ENCODE data around the gene DRD1. TPM values are rescaled to one million over a fixed set of nuclear protein-coding genes. Genes with fewer than 3 reads are reported as not detected.
"Not testable (repeated sequence)": the region's sequence is repeated elsewhere in the genome, so short reads cannot be mapped to it uniquely, and the experiment has no call there.

DRD1 gene
- polyA plus RNA-seq, 5 donors = 0.04 to 0.11 (median 0.06) TPM

DNA sequence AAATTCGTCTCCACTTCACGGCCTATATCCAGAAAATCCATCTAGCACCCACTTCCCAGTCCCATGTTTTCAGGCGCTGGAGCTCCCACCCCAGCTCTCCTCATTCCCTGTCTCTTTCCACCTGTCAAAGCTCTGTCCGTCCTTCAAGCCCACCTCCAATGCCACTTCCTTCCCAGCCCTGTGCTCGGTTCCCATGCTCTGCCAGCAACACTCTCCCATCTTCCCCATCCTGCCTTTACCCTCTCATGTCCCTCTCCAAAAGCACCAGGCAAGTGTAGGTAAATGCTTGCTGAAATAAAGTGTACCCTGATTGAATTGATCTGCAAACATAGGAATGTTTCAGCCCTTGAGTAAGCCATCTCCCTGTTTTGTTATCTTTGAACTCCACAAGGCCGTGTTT is 9.2 kb downstream of the DRD1 start:
- no peak for DNase-seq

- DNase-seq = no peak
Measured at GRCh38 chr5:175427762-175428161, 16.2 kb downstream of the DRD1 start.

DNA sequence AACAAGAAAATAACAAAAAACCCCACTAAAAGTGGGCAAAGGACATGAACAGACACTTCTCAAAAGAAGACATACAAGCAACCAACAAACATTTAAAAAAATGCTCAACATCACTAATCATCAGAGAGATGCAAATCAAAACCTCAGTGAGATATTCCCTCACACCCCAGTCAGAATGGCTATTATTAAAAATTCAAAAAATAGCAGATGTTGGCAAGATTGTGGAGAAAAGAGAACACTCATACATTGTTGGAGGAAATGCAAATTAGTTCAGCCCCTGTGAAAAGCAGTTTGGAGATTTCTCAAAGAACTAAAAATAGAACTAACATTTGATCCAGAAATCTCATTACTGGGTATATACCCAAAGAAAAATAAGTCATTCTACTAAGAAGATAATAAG is 19.4 kb downstream of the DRD1 start:
- not testable (repeated sequence) for DNase-seq

- DNase-seq = no peak
Measured at GRCh38 chr5:175422058-175422457, 21.9 kb downstream of the DRD1 start.

GRCh38 chr5:175420383-175420782 is 23.6 kb downstream of the DRD1 start:
- no peak for DNase-seq

DNA sequence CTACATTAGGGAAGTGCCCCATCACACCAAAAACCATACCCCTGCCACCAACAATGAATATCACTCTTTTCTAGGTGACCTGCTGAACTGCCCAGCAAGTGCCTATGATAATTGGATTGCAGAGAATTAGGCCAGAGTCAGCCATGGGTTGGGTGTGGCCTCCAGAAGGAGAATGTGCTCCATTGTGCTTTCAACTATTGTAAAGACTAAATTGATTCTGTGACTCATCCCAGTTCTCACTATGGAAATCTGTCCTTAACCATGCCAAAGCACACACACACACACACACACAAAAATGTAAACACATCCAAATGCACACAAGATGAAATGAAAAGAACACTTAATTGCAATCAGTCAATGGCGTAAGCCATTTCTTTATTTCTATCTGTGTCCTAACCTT is 25.7 kb downstream of the DRD1 start:
- no peak for DNase-seq

DNA sequence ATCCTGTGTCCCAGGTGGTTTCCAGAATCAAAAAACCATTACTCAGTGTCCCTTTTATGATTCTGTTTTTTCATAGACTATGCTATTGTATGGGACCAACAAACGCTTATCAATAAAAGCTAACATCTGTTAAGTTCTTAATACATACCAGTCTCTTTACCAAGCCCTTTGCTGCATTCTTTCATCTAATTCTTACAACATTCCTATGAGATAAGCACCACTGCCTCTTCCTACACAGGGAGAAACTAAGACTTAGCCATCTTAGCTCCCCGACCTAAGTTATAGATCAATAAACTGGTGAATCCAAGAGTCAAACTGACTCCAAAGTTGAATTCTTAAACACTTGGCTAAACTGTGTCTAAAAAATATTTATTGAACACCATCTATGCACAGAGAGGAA is 26.6 kb downstream of the DRD1 start:
- DNase-seq = no peak

GRCh38 chr5:175415303-175415702 is 28.7 kb downstream of the DRD1 start:
- DNase-seq = no peak

DNA sequence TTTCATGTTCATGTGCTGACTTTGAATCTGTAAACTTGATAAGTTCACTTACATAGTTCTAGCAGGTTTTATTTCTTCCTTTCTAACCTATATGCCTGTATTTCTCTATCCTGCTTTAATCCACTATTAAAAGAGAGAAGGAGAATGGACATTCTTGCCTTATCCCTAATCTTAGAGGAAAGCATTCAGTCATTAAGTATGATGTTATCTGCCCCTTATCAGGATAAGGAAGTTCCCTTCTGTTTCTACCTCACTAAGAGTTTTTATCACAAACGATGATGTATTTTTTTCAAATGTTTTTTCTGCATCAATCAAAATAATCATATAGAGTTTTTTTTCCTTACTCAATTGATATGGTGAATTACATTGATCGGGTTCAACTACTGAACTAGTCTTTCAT is 33.1 kb downstream of the DRD1 start:
- DNase-seq = no peak

DNA sequence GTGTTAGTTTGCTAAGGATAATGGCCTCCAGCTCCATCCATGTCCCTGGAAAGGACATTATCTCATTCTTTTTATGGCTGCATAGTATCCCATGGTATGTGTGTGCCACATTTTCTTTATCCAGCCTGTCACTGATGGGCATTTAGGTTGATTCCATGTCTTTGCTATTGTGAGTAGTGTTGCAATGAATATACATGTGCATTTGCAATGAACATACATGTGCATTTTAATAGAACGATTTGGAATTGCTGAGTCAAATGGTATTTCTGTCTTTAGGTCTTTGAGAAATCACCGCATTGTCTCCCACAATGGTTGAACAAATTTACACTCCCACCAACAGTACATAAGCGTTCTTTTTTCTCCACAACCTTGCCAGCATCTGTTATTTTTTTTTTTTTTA is 37.7 kb downstream of the DRD1 start:
- DNase-seq = no peak

DNA sequence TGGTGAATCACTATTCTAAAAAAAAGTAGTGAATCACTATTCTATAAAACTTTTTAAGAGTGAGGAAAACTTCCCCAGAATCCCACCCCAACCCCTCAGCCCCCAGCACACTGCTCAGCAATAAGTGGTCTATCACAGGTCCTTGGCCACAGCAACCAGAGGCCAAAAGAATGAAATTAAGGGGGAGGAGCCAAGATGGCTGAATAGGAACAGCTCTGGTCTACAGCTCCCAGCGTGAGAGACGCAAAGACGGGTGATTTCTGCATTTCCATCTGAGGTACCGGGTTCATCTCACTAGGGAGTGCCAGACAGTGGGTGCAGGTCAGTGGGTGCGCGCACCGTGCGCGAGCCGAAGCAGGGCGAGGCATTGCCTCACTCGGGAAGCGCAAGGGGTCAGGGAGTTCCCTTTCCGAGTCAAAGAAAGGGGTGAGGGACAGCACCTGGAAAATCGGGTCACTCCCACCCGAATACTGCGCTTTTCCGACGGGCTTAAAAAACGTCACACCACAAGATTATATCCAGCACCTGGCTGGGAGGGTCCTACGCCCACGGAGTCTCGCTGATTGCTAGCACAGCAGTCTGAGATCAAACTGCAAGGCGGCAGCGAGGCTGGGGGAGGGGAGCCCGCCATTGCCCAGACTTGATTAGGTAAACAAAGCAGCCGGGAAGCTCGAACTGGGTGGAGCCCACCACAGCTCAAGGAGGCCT is 46.2 kb downstream of the DRD1 start:
- not testable (repeated sequence) for DNase-seq

GRCh38 chr5:175395430-175395829 is 48.6 kb downstream of the DRD1 start:
- not testable (repeated sequence) for DNase-seq

GRCh38 chr5:175394601-175395000 is 49.4 kb downstream of the DRD1 start:
- no peak for DNase-seq

DNA sequence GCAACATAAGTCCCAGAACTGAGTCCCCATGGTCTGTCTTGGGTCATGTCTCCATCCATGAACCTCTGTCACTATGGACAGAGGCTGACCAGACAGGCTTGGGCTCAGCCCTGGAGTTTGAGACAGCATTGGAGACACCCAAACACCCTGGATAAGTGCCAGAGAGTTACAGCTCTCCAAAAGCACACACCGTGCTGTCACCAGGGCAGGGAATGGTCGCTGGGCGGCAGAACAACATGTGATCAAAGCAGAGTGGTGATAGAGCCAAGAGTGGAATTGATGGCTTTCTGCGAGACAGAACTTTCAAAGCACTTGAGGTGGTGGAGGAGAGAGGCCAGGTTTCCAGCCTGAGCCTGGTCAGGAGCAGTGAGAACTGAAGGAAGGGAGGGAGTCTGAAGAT is 50.1 kb downstream of the DRD1 start:
- DNase-seq = no peak

GRCh38 chr5:175392236-175392635 is 51.7 kb downstream of the DRD1 start:
- no peak for DNase-seq

GRCh38 chr5:175390352-175391083 is 53.5 kb downstream of the DRD1 start:
- no peak for DNase-seq

Other genes starting within 250 kb of the DRD1 start
- gene SFXN1, start 34.4 kb upstream of the DRD1 start, polyA plus RNA-seq (ENCODE audit: insufficient read depth in 1 of 5, insufficient read length in 5 of 5, low replicate concordance in 1 of 5) = 10 to 100 TPM; 23.7 to 43.9 (median 37.3) TPM
- gene HRH2, start 213.9 kb upstream of the DRD1 start, polyA plus RNA-seq (ENCODE audit: insufficient read depth in 1 of 5, insufficient read length in 5 of 5, low replicate concordance in 1 of 5) = 1 to 10 TPM; 5.2 to 9.0 (median 7.3) TPM

Measured in right lung (tissue), 5 donors.